NB4 (cell line): Measurements from ENCODE around the gene REN.

ENCODE experiments used
- DNase-seq: peaks from one replicate; pipeline ENCODE4 v3.0.0; 2010; ENCODE audit warnings: low read depth
- H3K4me3 ChIP-seq: one replicate; pipeline ENCODE4 v1.5.1; 2011; ENCODE audit warnings: mild to moderate bottlenecking, low read depth, low read length, moderate library complexity
- MAX ChIP-seq: IDR thresholded peaks from 2 replicates; pipeline ENCODE4 v1.6.1; 2011; ENCODE audit warnings: low read depth, low read length
- MYC ChIP-seq: IDR thresholded peaks from 2 replicates; pipeline ENCODE4 v1.6.1; 2011; ENCODE audit warnings: low read depth, low read length
- POLR2A ChIP-seq: IDR thresholded peaks from 2 replicates; pipeline ENCODE4 v1.6.1; 2011; ENCODE audit warnings: mild to moderate bottlenecking; ENCODE audit not compliant: insufficient read length; ENCODE audit errors: extremely low read depth
- TF ChIP-seq, protein P1 (sequence below): IDR thresholded peaks from one replicate; pipeline ENCODE4 v1.5.1; 2012; ENCODE audit warnings: low read depth, low read length

The REN gene

DNA sequence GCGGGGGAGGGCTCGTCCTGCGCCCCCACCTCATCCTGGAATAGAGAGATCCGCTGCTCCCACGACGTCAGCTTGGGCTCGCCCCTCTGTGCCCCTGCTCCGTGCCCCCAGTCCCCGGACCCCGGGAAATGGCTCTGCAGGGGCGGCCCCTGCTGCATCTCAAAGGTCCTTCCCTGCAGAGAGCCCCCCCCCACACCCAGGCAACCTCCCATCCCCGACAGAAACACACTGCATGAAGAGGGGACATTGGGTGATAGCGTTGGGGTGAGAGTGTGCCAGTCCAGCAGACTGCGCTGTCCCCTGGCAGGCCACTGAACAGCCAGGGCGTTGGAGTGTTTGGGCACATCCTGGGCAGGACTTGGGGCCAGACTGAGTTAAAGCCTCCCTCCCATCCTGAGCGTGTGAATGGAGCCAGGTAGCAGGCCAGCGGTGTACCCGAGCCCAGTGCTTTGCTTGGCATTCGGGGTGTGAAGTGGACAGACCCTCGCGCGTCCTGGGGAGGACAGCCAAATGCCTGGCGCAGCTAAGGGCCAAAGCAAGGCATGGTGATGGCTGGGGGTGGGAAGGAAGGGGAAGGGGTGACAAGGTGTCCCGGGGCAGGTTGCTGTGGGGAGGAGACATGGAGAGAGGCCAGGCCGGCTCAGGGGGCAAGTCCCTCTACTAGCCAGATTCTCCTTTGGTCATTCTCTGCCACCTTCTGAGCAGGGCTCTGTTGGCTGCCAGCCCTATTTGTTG is 13.7 kb downstream of the REN start:
- DNase-seq: no peak
- TF ChIP-seq, protein P1, sequence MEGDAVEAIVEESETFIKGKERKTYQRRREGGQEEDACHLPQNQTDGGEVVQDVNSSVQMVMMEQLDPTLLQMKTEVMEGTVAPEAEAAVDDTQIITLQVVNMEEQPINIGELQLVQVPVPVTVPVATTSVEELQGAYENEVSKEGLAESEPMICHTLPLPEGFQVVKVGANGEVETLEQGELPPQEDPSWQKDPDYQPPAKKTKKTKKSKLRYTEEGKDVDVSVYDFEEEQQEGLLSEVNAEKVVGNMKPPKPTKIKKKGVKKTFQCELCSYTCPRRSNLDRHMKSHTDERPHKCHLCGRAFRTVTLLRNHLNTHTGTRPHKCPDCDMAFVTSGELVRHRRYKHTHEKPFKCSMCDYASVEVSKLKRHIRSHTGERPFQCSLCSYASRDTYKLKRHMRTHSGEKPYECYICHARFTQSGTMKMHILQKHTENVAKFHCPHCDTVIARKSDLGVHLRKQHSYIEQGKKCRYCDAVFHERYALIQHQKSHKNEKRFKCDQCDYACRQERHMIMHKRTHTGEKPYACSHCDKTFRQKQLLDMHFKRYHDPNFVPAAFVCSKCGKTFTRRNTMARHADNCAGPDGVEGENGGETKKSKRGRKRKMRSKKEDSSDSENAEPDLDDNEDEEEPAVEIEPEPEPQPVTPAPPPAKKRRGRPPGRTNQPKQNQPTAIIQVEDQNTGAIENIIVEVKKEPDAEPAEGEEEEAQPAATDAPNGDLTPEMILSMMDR: no peak
- TF ChIP-seq MAX (no peak), POLR2A (no peak), MYC (no peak)
- no peak overlapping the region for H3K4me3 ChIP-seq

- peak; percentile 46 for DNase-seq
- H3K4me3 ChIP-seq: no peak within 1 kb of the TSS
- TF ChIP-seq, protein P1: no peak
Measured at GRCh38 chr1:204151552-204152309, 14.4 kb downstream of the REN start, which contains the start of gene ETNK2. Gene ETNK2 (minus strand): TSS chr1:204152044. CDS start chr1:204151852, 192 bp downstream.

- no peak for TF ChIP-seq MAX
- peak; percentile 36 for DNase-seq
- H3K4me3 ChIP-seq: no peak overlapping the region
Measured at GRCh38 chr1:204150702-204151551, 15.2 kb downstream of the REN start.

- DNase-seq: no peak
- TF ChIP-seq, protein P1: no peak
- TF ChIP-seq MYC: no peak
- TF ChIP-seq MAX: no peak
- no peak for TF ChIP-seq POLR2A
- no peak overlapping the region for H3K4me3 ChIP-seq
Measured at GRCh38 chr1:204149635-204150565, 16.2 kb downstream of the REN start.

DNA sequence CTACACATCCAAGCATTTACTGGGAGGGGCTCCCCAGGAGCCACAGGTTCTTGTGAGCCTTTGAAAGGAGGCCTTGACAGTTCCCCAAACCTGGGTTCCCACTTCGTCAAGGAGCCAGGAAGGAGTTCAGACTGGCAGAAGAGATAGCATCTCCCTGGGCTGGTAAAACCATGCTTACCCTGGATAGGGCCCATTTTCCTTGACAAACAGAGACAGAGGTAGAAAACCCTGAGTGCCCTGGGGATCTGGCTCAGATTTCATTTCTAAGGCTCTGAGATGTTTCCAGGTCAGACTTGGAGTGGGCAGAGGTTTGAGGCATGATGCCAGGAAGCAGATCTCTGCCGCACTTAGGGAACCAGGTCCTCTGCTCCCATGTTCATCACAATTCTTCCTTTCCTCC is 17.0 kb downstream of the REN start:
- TF ChIP-seq, protein P1: no peak
- TF ChIP-seq POLR2A (no peak), MYC (no peak), MAX (no peak)
- H3K4me3 ChIP-seq: no peak overlapping the region
- no peak for DNase-seq
